Activated CD4-positive, CD25-positive, alpha-beta regulatory T cell (primary cell): ENCODE results near the gene ZFP36L2.

Experiments
- DNase-seq, 4 experiments: peaks; one replicate each; lab custom pipeline; 2025; lab: John Stamatoyannopoulos, UW

ZFP36L2 gene, protein sequence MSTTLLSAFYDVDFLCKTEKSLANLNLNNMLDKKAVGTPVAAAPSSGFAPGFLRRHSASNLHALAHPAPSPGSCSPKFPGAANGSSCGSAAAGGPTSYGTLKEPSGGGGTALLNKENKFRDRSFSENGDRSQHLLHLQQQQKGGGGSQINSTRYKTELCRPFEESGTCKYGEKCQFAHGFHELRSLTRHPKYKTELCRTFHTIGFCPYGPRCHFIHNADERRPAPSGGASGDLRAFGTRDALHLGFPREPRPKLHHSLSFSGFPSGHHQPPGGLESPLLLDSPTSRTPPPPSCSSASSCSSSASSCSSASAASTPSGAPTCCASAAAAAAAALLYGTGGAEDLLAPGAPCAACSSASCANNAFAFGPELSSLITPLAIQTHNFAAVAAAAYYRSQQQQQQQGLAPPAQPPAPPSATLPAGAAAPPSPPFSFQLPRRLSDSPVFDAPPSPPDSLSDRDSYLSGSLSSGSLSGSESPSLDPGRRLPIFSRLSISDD

DNA sequence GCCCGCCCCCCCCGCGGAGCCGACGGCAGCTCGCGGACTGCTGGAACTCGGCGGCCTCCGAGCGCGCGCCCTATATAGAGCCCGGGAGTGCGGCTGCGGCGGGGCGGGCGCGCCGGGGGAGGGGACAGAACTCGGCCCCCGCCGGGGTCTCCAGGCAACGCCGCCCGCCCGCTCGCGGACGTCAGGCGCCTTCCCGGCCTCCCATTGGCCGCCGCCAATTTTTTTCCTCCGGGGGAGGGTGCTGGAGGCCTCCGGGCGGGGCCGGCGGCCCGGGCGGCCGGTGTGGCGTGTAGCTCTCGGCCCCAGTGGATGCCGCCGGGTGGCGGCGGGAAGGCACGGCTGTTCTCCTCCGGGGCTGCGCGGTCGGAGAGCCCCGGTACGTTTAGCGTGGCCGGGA, at the start of gene ZFP36L2:
ZFP36L2 (minus strand) TSS at position 49 of the 397 bp plus-strand sequence. CDS start 291 bp downstream, outside the sequence.
- peak; percentile 85 to 95 (median 92) for DNase-seq

DNA sequence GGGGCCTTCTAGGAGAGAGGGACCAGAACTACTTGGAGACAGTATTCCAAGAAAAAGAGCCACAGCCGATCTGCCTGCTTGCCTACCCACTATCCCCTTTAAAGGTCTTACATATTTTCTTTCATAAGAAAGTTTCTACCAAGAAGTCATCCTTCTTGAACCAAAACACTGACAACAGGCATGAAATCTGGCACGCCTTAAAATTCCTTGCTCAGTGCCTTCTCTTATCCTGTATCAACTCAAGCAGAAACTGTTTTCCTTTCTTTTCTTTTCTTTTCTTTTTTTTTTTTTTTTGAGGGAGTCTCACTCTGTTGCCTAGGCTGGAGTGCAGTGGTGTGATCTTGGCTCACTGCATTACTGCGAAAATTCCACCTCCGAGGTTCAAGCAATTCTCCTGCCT, 48.3 kb upstream of the ZFP36L2 start:
- no peak for DNase-seq

DNA sequence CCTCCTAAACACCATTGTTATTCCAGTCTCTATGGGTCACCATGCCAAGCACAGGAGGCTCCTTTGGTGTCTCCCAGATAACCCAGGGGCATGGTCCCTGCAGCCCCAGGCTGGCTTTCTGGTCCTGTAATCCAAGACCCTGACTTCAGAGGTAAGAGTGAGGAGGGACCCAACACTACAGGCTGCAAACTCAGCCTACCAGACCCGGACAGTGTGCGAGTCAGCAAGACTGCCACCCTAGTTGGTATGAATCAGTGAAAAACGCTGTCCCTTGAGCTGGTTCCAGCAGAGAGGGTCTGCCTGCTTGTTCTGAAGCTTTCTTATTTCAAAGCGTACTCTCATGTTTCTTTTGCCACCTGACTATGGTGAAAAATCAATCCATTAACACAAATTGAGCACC, 47.6 kb upstream of the ZFP36L2 start:
- no peak for DNase-seq

DNA sequence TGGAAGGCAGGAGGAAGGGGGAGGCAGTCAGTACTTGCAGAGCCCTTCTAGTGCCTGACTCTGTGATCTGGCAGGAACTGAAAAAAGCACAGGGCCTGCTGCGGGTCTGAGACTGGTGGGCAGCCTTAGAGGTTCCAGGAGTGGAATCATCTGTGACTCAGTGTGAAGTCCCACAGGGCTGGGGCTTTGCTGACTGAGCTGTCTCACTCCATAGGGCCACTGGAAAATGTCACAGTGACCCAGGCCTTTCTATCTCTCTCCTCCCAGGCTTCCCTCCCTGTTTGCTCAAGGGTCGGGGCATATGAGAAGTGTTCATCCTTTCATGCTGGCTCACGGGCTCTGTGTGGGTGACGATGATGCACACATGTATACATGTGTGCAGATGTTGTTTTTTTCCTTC, 47.1 kb upstream of the ZFP36L2 start:
- no peak for DNase-seq

DNA sequence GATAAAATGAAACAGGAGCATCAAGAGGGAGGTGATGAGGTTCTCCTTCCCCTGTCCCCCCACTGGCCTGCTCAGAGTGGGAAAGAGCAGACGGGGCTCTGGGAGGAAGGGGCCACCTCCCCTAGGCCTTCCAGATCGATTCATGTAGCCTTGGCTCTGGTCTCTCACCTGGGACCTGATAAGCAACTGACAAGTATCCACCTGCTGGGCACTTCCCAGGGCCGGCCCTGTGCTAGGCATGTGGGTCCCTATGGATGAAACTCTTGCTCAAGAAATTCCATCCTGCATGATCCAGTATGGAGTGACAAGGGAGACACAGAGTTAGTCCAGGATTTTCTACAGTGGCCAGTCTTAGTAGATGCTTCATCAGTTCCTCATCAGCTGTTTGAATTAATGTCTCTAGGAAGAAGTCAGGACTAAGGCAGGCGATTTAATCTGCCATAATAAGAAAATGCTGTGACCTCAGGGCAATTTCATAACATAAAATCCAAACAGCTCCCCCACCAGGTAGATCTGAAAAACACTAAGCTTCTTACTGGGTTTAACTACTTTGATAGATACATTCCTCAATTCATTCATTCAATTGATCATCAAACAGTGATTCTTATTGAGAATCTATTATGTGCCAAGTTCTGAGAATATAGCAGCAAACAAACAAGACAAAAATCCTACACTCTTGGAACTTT, 44.7 kb upstream of the ZFP36L2 start:
- DNase-seq: no peak

DNA sequence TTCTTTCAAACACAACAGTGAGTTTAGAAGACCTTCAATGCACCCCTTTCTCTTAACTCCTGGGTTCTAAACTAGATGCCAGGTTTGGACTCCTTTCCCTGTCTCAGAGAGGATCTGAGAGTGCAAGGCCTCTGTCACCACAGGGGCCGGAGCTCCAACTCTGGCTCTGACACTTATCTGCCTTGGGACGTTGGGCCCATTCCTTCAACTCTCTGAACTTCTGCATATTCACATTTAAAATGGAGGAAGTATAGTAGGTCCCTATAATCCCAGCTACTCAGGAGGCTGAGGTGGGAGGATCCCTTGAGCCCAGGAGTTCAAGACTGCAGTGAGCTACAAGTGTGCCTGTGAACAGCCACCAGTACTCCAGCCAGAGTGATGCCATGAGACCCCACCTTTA, 44.1 kb upstream of the ZFP36L2 start:
- DNase-seq: no peak

DNA sequence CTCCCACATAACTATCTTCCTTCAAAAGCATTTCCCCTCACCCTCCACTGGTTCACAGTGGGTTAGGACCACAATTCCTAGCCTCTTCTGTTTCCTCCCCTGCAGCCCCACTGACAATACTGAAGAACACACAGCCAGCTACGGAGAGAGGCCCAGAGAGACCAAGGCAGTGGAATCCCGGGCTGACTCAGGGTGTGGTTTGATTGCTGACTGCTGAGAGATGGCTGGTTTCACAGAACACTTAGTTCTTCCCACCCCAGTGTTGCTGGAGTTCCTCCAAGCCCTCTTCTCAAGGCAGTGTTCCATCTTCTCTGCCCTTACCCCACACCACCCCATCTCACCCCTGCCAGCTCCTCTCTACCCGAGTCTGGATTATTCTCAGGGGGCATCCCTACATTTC, 43.3 kb upstream of the ZFP36L2 start:
- DNase-seq: no peak

DNA sequence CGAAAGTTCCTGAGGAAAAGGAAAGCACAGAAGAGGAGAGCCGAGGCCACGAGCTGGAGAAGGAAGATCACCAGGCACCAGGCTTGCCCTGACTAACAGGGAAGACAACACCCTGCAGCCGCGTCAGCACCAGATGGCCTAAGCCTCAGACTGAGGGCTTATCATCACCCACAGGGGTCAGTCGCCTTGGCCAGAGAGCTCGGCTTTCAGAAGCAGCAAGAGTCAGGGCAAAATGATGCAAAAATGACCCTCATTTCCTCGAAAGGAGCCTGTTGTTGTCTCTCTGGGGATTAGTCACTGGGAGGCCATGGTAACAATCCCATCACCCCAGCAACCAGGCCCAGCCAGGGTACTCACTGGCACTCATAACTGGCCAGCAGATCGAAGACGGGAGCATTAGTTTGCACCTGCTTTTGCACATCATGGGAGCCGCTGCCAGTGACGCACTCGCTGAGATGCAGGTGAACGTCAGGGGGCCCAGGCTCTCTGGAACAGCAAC, 42.7 kb upstream of the ZFP36L2 start:
- no peak for DNase-seq

DNA sequence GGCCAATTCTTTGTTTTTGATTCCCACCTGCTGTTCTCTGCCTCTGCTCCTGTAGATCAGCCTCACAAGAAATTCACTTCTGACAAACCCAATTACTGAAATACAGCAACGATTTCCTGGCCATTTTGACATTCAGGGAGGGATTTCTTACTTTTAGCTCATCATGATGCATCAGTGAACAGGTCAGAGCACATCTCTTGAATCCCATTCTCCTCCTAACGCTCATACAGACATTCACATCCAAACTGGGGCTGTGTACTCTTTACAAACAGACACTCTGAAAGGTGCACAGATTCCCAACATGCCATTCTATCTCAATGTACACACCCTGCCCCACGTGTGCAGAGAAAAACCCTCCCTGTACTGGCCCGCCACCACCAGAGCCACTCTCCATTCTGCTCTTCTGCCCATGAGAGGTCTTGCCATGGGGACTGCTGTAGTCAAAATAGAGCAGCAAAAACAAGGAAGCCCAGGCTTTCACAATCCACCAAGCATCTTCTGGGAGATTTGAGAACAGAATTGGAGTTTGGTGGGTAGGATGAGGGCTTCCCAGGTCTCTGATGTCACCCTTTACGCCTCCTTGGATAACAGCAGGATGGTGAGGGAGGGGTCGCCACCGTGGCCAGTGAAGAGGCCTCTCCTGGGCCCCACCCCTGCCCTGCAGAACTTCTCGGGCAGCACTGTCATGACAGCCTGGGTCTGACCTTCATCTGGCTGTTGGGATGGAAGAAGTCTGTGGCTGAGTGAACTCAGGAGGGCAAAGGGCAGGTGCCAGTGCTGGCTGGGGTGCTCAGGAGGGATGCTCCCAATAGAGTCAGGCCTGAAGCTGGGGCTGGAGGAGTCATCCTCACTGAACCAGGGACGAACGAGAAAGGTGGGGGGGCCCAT, 41.9 kb upstream of the ZFP36L2 start:
- no peak for DNase-seq

DNA sequence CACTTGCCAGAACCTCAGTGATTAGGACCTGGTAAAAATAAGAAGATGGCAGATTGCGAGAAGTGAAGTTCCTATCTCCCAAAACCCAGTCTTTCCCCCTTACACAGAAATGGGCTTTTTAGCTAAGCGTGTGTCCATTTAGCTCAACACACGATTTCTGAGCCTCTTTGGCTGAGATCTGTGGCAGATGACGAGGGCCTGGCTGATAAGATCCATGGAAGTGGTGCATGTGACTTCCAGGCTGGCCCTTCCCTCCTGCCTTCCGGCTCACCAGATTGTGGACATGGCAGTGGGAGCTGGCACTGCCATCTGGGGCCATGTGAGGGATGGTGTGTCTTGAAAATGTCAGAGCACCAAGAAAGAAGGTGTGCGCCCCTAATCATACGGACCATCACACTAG, 41.0 kb upstream of the ZFP36L2 start:
- no peak for DNase-seq

DNA sequence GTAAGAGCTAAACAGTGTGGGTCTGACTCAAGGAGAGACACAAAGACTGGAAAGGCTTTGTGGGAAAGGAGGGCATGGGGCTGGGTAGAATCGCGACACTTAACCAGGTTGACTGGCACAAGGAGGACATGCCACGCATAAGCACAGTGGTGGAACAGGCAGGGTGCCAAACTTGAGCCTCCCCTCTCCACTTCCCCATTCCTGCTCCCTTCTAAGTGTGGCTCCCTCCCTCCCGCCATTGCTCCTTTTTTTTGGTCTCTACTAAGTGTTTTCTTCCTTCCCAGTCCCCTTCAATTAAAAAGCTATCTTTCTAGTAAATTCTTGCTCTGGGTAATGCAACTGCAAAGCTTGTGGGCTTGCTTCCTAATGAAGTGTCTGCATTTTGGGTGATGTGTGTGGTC, 40.3 kb upstream of the ZFP36L2 start:
- no peak for DNase-seq

DNA sequence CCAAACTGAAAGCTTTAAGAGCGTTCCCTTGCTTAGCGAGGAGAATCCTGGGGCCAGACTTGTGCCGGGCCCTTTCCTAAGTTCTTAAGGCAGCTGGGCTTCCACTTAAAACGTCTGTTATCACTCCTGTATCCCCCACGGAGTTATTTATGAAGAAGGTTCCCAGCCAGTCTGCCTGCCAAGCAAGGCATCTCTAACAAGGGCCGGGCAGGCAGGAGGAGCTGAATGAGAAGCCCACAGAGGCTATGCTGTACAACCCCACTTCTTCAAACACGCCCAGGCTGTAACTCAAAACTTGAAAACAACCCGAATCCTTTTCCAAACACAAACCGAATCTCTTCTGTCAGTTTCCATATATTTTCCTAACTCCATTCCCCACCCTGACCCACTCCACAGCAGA, 39.0 kb upstream of the ZFP36L2 start:
- DNase-seq: no peak

DNA sequence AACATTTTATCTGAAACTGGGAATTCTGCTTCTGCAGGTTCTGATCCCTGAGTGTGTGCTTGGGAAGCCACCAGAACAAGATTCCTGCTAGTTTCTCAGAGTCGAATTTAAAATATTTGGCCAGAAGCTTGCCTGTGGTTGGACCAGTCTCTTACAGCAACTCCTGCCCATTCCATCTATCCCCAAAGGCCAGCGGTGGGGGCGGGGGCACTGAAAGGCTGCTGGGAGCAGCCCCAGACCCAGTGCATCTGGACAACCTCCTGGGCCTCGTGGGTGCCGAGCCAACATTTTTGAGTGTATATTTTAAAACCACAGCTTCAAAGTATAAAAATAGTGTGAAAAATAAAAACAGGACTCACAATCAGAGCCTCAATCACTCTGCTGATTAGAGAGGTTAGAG, 38.6 kb upstream of the ZFP36L2 start:
- no peak for DNase-seq

DNA sequence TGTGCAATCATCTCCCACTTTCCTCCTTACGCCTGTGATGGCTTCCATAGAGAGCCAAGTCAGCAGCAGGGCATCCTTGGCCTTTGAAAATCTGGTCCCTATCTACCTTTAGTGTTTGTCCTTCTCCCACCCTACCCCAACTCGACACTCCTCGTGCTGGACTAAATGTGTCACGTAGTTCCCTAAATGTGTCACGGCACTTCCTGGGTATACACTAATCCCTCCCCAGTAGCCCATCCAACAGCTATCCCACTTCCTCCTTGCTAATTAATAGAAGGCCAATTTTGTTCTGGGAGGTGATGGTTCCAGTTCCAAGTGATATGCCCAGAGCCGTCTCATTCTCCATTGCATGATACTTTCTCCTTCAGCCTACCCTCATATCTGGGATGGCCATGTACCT, 36.5 kb upstream of the ZFP36L2 start:
- DNase-seq: no peak

DNA sequence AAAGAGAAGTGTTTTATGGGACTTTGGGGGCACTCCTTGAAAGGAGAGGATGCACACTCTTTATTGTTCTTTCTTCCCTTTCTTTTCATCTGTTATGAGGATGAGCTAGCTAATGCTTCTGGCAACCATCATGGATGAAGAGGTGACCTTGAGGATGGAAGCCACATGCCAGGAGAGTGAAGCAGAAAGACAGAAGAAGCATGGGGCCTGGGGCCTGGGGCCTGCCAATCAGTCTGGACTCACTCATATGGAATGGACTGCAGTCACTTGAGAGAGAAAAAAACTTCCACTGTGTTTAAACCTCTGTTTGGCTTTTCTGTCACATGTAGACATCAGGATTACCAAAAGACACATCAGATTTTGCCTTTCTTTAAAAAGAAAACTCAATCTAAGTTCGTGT, 35.8 kb upstream of the ZFP36L2 start:
- no peak for DNase-seq

DNA sequence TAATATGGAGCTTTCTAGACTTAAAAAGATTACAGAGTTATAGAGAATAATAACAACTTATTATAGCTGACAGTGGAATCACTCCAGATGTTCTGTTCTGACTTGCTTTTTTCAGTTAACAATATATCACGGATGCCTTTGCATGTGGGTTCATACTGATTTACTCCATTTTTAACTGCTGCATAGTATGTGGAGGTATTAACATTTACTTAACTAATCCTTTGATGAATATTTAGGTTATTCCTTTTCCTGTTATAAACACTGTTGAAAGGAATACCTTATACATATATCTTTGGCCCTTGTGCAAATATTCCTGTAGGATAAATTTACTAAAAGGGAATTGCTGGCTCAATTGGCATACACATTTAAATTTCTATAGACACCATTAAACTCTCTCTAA, 33.1 kb upstream of the ZFP36L2 start:
- no peak for DNase-seq

DNA sequence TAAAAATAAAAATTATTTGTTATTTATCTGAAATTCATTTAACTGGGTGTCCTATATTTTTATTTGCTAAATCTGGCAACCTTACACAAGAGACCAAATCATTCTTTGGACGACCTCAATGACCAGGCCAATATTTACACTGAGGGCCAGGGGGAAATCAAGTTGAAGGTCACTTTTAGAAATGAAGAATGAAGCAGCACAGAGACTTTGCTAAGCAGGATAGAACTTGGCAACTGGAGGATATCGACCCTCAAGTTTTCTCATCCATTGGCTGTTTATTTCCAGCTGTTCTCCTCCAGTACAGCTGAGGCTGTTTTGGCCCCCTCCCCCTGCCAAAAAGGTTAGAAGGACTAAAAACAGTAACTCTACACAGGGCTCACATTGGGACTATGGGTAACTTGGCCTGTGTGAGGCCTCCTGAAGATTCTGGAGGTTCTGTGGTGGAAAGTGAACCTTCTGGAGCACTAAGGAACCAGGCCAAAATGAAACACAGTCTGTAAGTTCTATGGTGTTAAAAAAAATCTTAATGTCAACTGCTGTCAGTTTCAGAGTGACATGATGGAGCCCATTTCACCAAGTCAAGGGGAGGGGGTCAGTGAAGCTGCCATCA, 32.2 kb upstream of the ZFP36L2 start:
- DNase-seq: no peak

DNA sequence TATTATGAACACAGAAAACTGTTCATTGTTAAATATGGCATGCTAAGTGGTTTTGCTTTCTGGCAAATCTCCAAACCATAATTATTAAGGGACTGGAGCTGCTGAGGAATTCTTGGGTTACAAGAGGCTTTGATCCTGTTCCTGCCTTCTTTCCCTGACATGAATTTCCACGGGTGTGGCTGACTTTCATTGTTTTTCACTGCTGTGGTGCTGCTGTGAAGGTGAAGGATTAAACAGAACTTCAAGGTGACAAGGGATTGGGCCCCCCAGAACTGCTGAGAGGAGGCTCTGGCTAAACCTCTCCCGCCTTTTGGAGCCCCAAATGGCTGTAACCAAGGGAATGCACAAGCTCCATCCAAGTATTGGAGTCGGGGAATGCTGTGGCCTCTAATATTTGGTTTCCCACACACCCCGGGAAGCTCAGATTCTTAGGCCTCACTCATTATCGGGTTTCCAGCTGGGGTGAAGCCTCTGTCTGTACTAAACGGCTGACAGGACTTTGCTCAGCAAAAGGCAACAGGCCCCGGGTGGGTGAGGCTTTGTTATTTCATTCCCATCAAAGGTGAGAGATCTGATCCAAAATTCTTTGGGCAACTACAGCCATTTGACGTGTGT, 29.0 kb upstream of the ZFP36L2 start:
- DNase-seq: no peak

DNA sequence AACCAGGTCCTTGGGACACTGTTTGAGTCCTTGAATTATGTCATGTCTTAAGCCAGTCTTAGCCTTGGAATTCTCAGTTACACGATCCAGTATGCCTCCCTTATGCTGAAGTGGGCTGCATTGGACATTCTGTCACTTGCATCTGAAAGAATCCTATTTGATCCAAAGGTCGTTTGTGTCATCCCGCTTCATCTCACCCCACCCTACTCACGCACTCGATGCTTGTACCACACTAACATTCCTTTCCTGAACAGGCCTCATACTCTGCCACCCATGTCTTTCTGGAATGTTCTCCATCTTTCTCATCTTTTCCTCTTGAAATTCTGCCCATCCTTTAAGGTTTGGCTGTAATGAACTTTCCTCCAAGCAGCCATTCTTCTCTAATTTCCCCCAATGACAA, 27.9 kb upstream of the ZFP36L2 start:
- no peak for DNase-seq

DNA sequence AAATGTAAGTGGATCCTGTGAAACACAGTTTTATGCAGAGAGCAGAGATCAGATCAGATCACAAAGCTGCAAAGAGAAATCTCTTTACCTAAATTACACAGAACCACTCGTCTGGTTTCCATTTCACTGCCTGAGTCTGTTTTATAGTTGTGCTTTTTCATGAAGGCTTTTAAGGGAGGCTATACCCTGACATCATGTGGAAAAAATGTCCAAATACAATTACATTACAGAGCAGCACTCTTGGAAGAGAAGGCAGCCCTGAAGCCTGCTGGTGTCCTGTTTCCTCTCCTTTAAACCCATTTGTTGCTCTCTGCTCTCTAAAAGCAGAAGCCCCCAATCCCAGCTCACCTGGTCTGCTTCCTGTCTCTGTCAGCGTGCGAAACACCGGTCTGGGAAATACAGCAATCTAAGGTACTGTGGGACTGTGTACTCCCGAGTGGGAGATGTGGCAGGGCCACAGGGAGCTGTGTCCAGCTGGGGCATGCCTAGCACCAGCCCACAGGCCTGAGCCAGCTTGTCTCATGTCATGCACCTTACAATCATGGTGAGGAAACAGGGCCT, 24.8 kb upstream of the ZFP36L2 start:
- no peak for DNase-seq

DNA sequence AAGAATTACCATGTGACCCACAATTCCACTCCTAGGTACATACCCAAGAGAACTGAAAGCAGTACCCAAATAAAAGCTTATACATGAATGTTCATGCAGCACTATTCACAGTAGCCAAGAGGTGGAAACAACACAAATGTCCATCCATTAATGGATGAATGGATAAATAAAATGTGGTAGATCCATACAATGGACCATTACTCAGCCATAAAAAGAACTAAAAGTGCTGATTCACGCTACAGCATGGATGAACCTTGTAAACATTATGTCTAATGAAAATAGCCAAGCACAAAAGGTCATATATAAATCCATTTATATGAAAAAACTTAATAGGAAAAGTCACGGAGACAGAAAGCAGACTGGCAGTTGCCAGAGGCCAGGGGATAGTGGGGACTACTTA, 23.6 kb upstream of the ZFP36L2 start:
- DNase-seq: no peak
